Astrocyte (in vitro differentiated cells and primary cell): ENCODE results near the gene GLUL. TPM values are rescaled to one million over a fixed set of nuclear protein-coding genes. Genes with fewer than 3 reads are reported as not detected.

Experiments used
- DNase-seq: peaks from one replicate; pipeline ENCODE4 v3.0.0-alpha.2; 2010; ENCODE audit warnings: low read depth
- FAIRE-seq: peaks from 2 replicates; lab custom pipeline; 2011; peaks lifted over from hg19 to GRCh38; lab: Jason Lieb, UNC
- H2AFZ ChIP-seq: 2 replicates; pipeline ENCODE4 v1.6.0; 2012; ENCODE audit warnings: low read depth, low read length, inconsistent platforms
- H3K27ac ChIP-seq: 2 replicates; pipeline ENCODE4 v1.5.1; 2011; ENCODE audit warnings: low read depth, low read length, inconsistent platforms
- H3K27me3 ChIP-seq: 2 replicates; pipeline ENCODE4 v1.6.0; 2011; ENCODE audit warnings: low read length, inconsistent platforms; ENCODE audit not compliant: insufficient read depth
- H3K36me3 ChIP-seq: 2 replicates; pipeline ENCODE4 v1.5.1; 2011; ENCODE audit warnings: low read length, inconsistent platforms; ENCODE audit not compliant: insufficient read depth
- H3K4me1 ChIP-seq: 2 replicates; pipeline ENCODE4 v1.5.1; 2011; ENCODE audit warnings: low read length, inconsistent platforms; ENCODE audit not compliant: insufficient read depth
- H3K4me2 ChIP-seq: 2 replicates; pipeline ENCODE4 v1.6.0; 2012; ENCODE audit warnings: low read length, inconsistent platforms
- H3K4me3 ChIP-seq: 2 replicates; pipeline ENCODE4 v1.5.1; 2011; ENCODE audit warnings: low read depth, mild to moderate bottlenecking, low read length, inconsistent platforms; ENCODE audit not compliant: insufficient read depth
- H3K79me2 ChIP-seq: 2 replicates; pipeline ENCODE4 v1.6.0; 2012; ENCODE audit warnings: mild to moderate bottlenecking, low read length, inconsistent platforms; ENCODE audit not compliant: insufficient read depth
- H3K9ac ChIP-seq: 2 replicates; pipeline ENCODE4 v1.6.0; 2012; ENCODE audit warnings: mild to moderate bottlenecking, low read length, inconsistent platforms
- H3K9me3 ChIP-seq: 2 replicates; pipeline ENCODE4 v1.5.1; 2012; ENCODE audit warnings: low read depth, mild to moderate bottlenecking, low read length, inconsistent platforms; ENCODE audit not compliant: insufficient read depth
- H4K20me1 ChIP-seq: 2 replicates; pipeline ENCODE4 v1.6.0; 2012; ENCODE audit warnings: low read length, inconsistent platforms; ENCODE audit not compliant: insufficient read depth
- H3K27ac Mint-ChIP-seq: one replicate; pipeline ENCODE4 v1.8.0; 2021; ENCODE audit warnings: mild to moderate bottlenecking, mixed read lengths; ENCODE audit not compliant: unreplicated experiment
- H3K27me3 Mint-ChIP-seq: one replicate; pipeline ENCODE4 v1.8.0; 2021; ENCODE audit warnings: low read depth, mixed read lengths; ENCODE audit not compliant: unreplicated experiment
- H3K36me3 Mint-ChIP-seq: one replicate; pipeline ENCODE4 v1.8.0; 2021; ENCODE audit warnings: low read depth, mixed read lengths; ENCODE audit not compliant: unreplicated experiment
- H3K4me1 Mint-ChIP-seq: one replicate; pipeline ENCODE4 v1.8.0; 2021; ENCODE audit warnings: low read depth, mixed read lengths; ENCODE audit not compliant: unreplicated experiment
- H3K4me3 Mint-ChIP-seq: one replicate; pipeline ENCODE4 v1.8.0; 2021; ENCODE audit warnings: mild to moderate bottlenecking, moderate library complexity, mixed read lengths; ENCODE audit not compliant: unreplicated experiment
- H3K9me3 Mint-ChIP-seq: one replicate; pipeline ENCODE4 v1.8.0; 2021; ENCODE audit warnings: mild to moderate bottlenecking, mixed read lengths; ENCODE audit not compliant: unreplicated experiment
- CTCF ChIP-seq: IDR thresholded peaks from 2 replicates; pipeline ENCODE4 v1.5.1; 2011; ENCODE audit warnings: low read depth, mild to moderate bottlenecking, inconsistent platforms, low read length, moderate library complexity; ENCODE audit not compliant: insufficient read depth
- EZH2 ChIP-seq: IDR thresholded peaks from 2 replicates; pipeline ENCODE4 v1.6.1; 2012; ENCODE audit warnings: mild to moderate bottlenecking, low read length, inconsistent platforms; ENCODE audit not compliant: insufficient read depth
- total RNA-seq: library from RNA; stranded (reverse); gene quantifications from 2 replicates; pipeline ENCODE4 v1.2.1, GENCODE V29; 2021

GLUL gene
- total RNA-seq, 1 donor from 2014 or later: 158 TPM

GRCh38 chr1:182376936-182377574 is 14.5 kb downstream of the GLUL start:
- Mint-ChIP-seq H3K4me1 (no peaks in the 10 kb centered on the region), H3K27me3 (peaks cover 6% of the 10 kb centered on the region), H3K36me3 (no peaks in the 10 kb centered on the region), H3K4me3 (no peak overlapping the region), H3K27ac (no peak overlapping the region), H3K9me3 (no peaks in the 10 kb centered on the region)
- Histone ChIP-seq H3K9me3 (no peaks in the 10 kb centered on the region), H3K4me3 (no peak overlapping the region), H3K36me3 (peaks cover under 1% of the 10 kb centered on the region), H4K20me1 (peaks cover under 1% of the 10 kb centered on the region), H3K4me2 (no peak overlapping the region), H3K4me1 (no peaks in the 10 kb centered on the region), H3K27me3 (no peaks in the 10 kb centered on the region), H3K79me2 (no peaks in the 10 kb centered on the region), H2AFZ (no peak overlapping the region), H3K9ac (no peak overlapping the region), H3K27ac (no peak overlapping the region)
- DNase-seq (no peak), FAIRE-seq (no peak)
- TF ChIP-seq CTCF: no peak
- TF ChIP-seq EZH2: no peak

DNA sequence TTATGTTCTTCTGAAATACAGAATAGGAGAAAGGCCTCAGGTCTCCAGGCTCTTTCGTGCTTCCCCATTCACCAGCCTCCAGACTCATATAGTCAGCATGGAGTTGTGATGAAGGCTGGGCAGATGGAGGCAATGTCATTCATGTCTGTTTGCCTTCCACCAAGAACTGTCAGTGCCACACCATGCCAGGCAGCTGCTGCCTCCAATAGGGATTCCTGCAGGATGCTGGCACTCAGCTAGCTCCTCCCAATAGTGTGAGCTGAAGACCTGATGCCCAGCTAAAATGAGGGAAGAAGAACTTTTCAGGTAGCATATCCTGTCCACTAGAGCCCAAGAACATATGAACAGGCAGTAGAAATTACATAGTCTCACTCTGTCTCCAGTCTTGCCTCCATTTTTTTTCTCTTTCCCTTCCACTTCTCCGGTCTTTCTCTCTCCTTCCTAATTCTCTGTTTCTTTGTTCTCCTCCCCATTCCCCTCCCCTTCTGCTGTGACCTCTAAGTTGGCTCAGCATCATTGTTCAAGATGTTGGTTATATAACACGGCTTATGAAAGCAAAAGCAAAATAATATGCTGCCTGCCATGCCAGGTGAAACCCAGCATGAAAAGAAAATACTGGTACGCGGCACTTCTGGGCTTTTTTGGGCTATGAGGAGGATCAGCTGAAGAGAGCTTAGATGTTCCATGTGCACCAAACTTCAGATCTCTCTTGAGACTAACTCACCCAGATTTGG is 17.3 kb downstream of the GLUL start:
- Histone ChIP-seq H3K79me2 (no peaks in the 10 kb centered on the region), H3K27ac (no peak overlapping the region), H3K36me3 (no peaks in the 10 kb centered on the region), H3K4me1 (no peaks in the 10 kb centered on the region), H3K4me2 (no peak overlapping the region), H3K27me3 (no peaks in the 10 kb centered on the region), H3K4me3 (no peak overlapping the region), H3K9ac (no peak overlapping the region), H3K9me3 (no peaks in the 10 kb centered on the region), H4K20me1 (no peaks in the 10 kb centered on the region), H2AFZ (no peak overlapping the region)
- Mint-ChIP-seq H3K4me3 (no peak overlapping the region), H3K27me3 (peaks cover 6% of the 10 kb centered on the region), H3K27ac (no peak overlapping the region), H3K36me3 (no peaks in the 10 kb centered on the region), H3K4me1 (no peaks in the 10 kb centered on the region), H3K9me3 (no peaks in the 10 kb centered on the region)
- DNase-seq: no peak
- no peak for TF ChIP-seq CTCF
- no peak for TF ChIP-seq EZH2
- no peak for FAIRE-seq

- Histone ChIP-seq H3K36me3 (no peaks in the 10 kb centered on the region), H3K9me3 (no peaks in the 10 kb centered on the region), H3K4me3 (no peak overlapping the region), H3K27me3 (peaks cover 2% of the 10 kb centered on the region), H4K20me1 (no peaks in the 10 kb centered on the region), H3K9ac (no peak overlapping the region), H3K27ac (no peak overlapping the region), H3K4me1 (no peaks in the 10 kb centered on the region), H2AFZ (no peak overlapping the region), H3K4me2 (no peak overlapping the region), H3K79me2 (no peaks in the 10 kb centered on the region)
- no peak for DNase-seq
- TF ChIP-seq EZH2 (no peak), CTCF (no peak)
- H3K4me3 Mint-ChIP-seq: no peak overlapping the region
- peaks cover 8% of the 10 kb centered on the region for H3K27me3 Mint-ChIP-seq
- no peak for FAIRE-seq
- H3K4me1 Mint-ChIP-seq: no peaks in the 10 kb centered on the region
- no peaks in the 10 kb centered on the region for H3K36me3 Mint-ChIP-seq
- peaks cover 2% of the 10 kb centered on the region for H3K9me3 Mint-ChIP-seq
- H3K27ac Mint-ChIP-seq: no peak overlapping the region
Observed at GRCh38 chr1:182370532-182370931, 21.1 kb downstream of the GLUL start.
